AG04450 (cell line): ENCODE measurements around the gene SLC12A4. TPM values are rescaled to one million over a fixed set of nuclear protein-coding genes. Genes with fewer than 3 reads are reported as not detected.
A peak's percentile ranks its signal among the peaks of the same experiment; 100 is the strongest.

Source experiments
- CTCF ChIA-PET: fragments of 300-600, 350-600 bp; formaldehyde crosslinking; extraction: SDS; loops from one replicate; lab custom pipeline; 2022; ENCODE audit warnings: antibody characterized with exemption, inconsistent platforms; lab: Charles Lee
- POLR2A ChIA-PET: fragments of 350-600 bp; formaldehyde crosslinking; extraction: SDS; loops from one replicate; lab custom pipeline; 2021; ENCODE audit warnings: antibody characterized with exemption, inconsistent platforms; lab: Yijun Ruan, JAX
- DNase-seq: peaks from one replicate; pipeline ENCODE4 v3.0.0-alpha.2; 2011; ENCODE audit warnings: low read depth, low spot score
- H3K27ac ChIP-seq: one replicate; pipeline ENCODE4 v1.5.1; 2012; ENCODE audit warnings: low read depth, low read length, control low read depth
- H3K27me3 ChIP-seq: one replicate; pipeline ENCODE4 v1.6.0; 2012; ENCODE audit warnings: low read length; ENCODE audit not compliant: control insufficient read depth, insufficient read depth
- H3K4me3 ChIP-seq: 2 replicates; pipeline ENCODE4 v1.5.1; 2011; ENCODE audit warnings: mild to moderate bottlenecking, low read depth, low read length, control low read depth
- H3K9me3 ChIP-seq: 2 replicates; pipeline ENCODE4 v1.5.1; 2012; ENCODE audit warnings: low read length; ENCODE audit not compliant: control insufficient read depth, insufficient read depth
- CTCF ChIP-seq: IDR thresholded peaks from 2 replicates; pipeline ENCODE4 v1.5.1; 2011; ENCODE audit warnings: low read depth, low read length, control low read depth, inconsistent platforms
- polyA plus RNA-seq: library from polyadenylated mRNA; depleted of rRNA; stranded (reverse); fragments of >200 nt; gene quantifications from 2 replicates; pipeline ENCODE4 v1.2.3, GENCODE V29; 2011

SLC12A4 gene
- polyA plus RNA-seq, 1 experiment, result 48.1 TPM

GRCh38 chr16:67944690-67945391 is 23.6 kb downstream of the SLC12A4 start:
- no peak overlapping the region for H3K4me3 ChIP-seq
- TF ChIP-seq CTCF, result no peak
- H3K27ac ChIP-seq, result peak overlapping the region; percentile 21
- ChIA-PET POLR2A (no interaction called here), CTCF (interaction anchor here (0.6 kb wide), 1 partner anchor 297 kb away, joined by 3 read pairs; no protein-coding TSS in a partner anchor)
- DNase-seq, result no peak
- no peaks in the 10 kb centered on the region for H3K27me3 ChIP-seq
- H3K9me3 ChIP-seq, result no peaks in the 10 kb centered on the region; the same call in 1 of the 2 replicates

- no peak for TF ChIP-seq CTCF
- no peak for DNase-seq
- no peaks in the 10 kb centered on the region; the same call in 1 of the 2 replicates for H3K9me3 ChIP-seq
- H3K27ac ChIP-seq, result peak within 1 kb of the TSS; percentile 21
- H3K27me3 ChIP-seq, result no peaks in the 10 kb centered on the region
- H3K4me3 ChIP-seq, result no peak within 1 kb of the TSS
- ChIA-PET CTCF (interaction anchor here (0.6 to 0.7 kb wide), 3 partner anchors 26 to 369 kb away, joined by 3 to 11 read pairs (median 7); no protein-coding TSS in a partner anchor), POLR2A (no interaction called here)
Measured at GRCh38 chr16:67943619-67944504, 24.6 kb downstream of the SLC12A4 start, which contains the start of gene LCAT. LCAT (minus strand) TSS chr16:67944120; CDS start chr16:67944101, 19 bp downstream.

GRCh38 chr16:67943256-67943618 is 25.2 kb downstream of the SLC12A4 start:
- CTCF ChIA-PET, result interaction anchor here (0.6 to 1.4 kb wide), 3 partner anchors 49 to 369 kb away, joined by 3 to 11 read pairs (median 3); partner anchors contain the start of gene NRN1L
- Histone ChIP-seq H3K27ac (no peak overlapping the region), H3K27me3 (no peaks in the 10 kb centered on the region), H3K4me3 (no peak overlapping the region), H3K9me3 (no peaks in the 10 kb centered on the region; the same call in 1 of the 2 replicates)
- no peak for DNase-seq
- no peak for TF ChIP-seq CTCF
- POLR2A ChIA-PET, result no interaction called here

- no peak for TF ChIP-seq CTCF
- POLR2A ChIA-PET, result interaction anchor here (0.5 kb wide), 1 partner anchor 19 kb away, joined by 3 read pairs; no protein-coding TSS in a partner anchor
- Histone ChIP-seq H3K9me3 (no peaks in the 10 kb centered on the region; the same call in 1 of the 2 replicates), H3K27me3 (no peaks in the 10 kb centered on the region), H3K27ac (no peak overlapping the region), H3K4me3 (no peak overlapping the region)
- CTCF ChIA-PET, result interaction anchor here (0.5 to 1.4 kb wide), 4 partner anchors 43 to 127 kb away, joined by 3 to 8 read pairs (median 3); partner anchors contain the start of gene NRN1L
- no peak for DNase-seq
Measured at GRCh38 chr16:67942510-67943255, 25.8 kb downstream of the SLC12A4 start.
